Fibroblast of skin of abdomen (primary cell): ENCODE data around the gene TCTA. TPM values are rescaled to one million over a fixed set of nuclear protein-coding genes. Genes with fewer than 3 reads are reported as not detected.
"Not testable (repeated sequence)": the region's sequence is repeated elsewhere in the genome, so short reads cannot be mapped to it uniquely, and the experiment has no call there.

Experiments used
- DNase-seq: peaks from one replicate; pipeline ENCODE4 v3.0.0-alpha.2; 2013
- polyA plus RNA-seq, 2 experiments: library from polyadenylated mRNA; unstranded; fragments of 120-200 nt; gene quantifications; one replicate each; pipeline ENCODE4 v1.2.1, GENCODE V29; 2013; ENCODE audit not compliant: insufficient read length in 2 of 2

Gene TCTA
- polyA plus RNA-seq (2013, experiment 1 of 2; ENCODE audit: insufficient read length): 20.1 TPM
- 21.6 TPM for polyA plus RNA-seq (2013, experiment 2 of 2; ENCODE audit: insufficient read length)

GRCh38 chr3:49411968-49412631, at the start of gene TCTA, which contains the start of gene RHOA:
TSS of gene TCTA (plus strand) at chr3:49412423. CDS start at chr3:49412427, 4 bp downstream.
TSS of gene RHOA (minus strand) at chr3:49411976. CDS start at chr3:49375589, 36,387 bp downstream.
- peak; percentile 100 for DNase-seq

GRCh38 chr3:49362561-49362960, 49.7 kb upstream of the TCTA start:
- DNase-seq: peak; percentile 64

GRCh38 chr3:49370585-49371290, 41.5 kb upstream of the TCTA start:
- DNase-seq: no peak

- no peak for DNase-seq
These were observed 40.3 kb upstream of the TCTA start for GRCh38 chr3:49371946-49372345.

GRCh38 chr3:49377483-49377882, 34.7 kb upstream of the TCTA start:
- DNase-seq: peak; percentile 56

GRCh38 chr3:49378249-49378895, 33.9 kb upstream of the TCTA start:
- DNase-seq: peak; percentile 86

GRCh38 chr3:49383387-49383786, 28.8 kb upstream of the TCTA start:
- no peak for DNase-seq

- DNase-seq: no peak
These were observed 26.6 kb upstream of the TCTA start for GRCh38 chr3:49385617-49386016.

GRCh38 chr3:49386056-49386756, 26.0 kb upstream of the TCTA start:
- no peak for DNase-seq

- no peak for DNase-seq
These were observed 24.5 kb upstream of the TCTA start for GRCh38 chr3:49387721-49388120.

GRCh38 chr3:49388289-49388820, 23.9 kb upstream of the TCTA start:
- DNase-seq: peak; percentile 57

- no peak for DNase-seq
These were observed 22.9 kb upstream of the TCTA start for GRCh38 chr3:49389297-49389696.

- not testable (repeated sequence) for DNase-seq
These were observed 20.9 kb upstream of the TCTA start for GRCh38 chr3:49391310-49391709.

- DNase-seq: no peak
These were observed 14.8 kb upstream of the TCTA start for GRCh38 chr3:49397470-49397869.

GRCh38 chr3:49399461-49399860, 12.8 kb upstream of the TCTA start:
- DNase-seq: no peak

GRCh38 chr3:49401766-49402165, 10.5 kb upstream of the TCTA start:
- DNase-seq: no peak

- no peak for DNase-seq
These were observed 8.3 kb upstream of the TCTA start for GRCh38 chr3:49403891-49404290.

GRCh38 chr3:49405570-49405969, 6.7 kb upstream of the TCTA start:
- not testable (repeated sequence) for DNase-seq

- DNase-seq: no peak
These were observed 5.4 kb upstream of the TCTA start for GRCh38 chr3:49406571-49407565.

GRCh38 chr3:49410066-49410845, 2.0 kb upstream of the TCTA start:
- no peak for DNase-seq
